OCI-LY1 (cell line): ENCODE results near the gene GZF1.

Experiments used
- EZH2 ChIP-seq: fragments of 200-600 bp; sonication (generic), shearing (Covaris generic); IDR thresholded peaks from 2 replicates; pipeline ENCODE4 v1.8.0; 2017; ENCODE audit warnings: borderline replicate concordance, mixed run types, mild to moderate bottlenecking, antibody characterized with exemption, low read length, moderate library complexity, mixed read lengths
- TF ChIP-seq, protein P1 (sequence below): fragments of 200-600 bp; sonication (generic), shearing (Covaris generic); IDR thresholded peaks from 2 replicates; pipeline ENCODE4 v1.5.1; 2017; ENCODE audit warnings: mild to moderate bottlenecking, antibody characterized with exemption, low read length, moderate library complexity, mixed read lengths

DNA sequence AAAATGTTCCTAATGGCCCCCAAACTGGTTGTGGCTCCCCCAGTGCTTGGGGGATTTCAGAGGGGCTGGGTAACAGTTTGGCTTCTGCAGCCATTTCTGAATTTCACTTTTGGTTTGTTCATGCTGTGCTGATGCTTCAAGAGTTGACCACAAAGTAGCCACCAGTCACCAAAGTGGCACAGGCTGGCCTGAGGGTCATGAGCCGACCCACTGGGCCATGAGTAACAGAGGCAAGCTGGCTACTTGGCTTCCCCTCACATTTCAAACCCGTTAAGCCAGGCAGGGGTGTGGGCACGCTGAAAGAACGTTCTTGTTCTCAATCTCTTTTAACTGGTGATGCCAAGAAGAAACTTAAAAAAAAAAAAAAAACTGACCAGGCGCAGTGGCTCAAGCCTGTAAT, 26.5 kb upstream of the GZF1 start:
- TF ChIP-seq, protein P1, sequence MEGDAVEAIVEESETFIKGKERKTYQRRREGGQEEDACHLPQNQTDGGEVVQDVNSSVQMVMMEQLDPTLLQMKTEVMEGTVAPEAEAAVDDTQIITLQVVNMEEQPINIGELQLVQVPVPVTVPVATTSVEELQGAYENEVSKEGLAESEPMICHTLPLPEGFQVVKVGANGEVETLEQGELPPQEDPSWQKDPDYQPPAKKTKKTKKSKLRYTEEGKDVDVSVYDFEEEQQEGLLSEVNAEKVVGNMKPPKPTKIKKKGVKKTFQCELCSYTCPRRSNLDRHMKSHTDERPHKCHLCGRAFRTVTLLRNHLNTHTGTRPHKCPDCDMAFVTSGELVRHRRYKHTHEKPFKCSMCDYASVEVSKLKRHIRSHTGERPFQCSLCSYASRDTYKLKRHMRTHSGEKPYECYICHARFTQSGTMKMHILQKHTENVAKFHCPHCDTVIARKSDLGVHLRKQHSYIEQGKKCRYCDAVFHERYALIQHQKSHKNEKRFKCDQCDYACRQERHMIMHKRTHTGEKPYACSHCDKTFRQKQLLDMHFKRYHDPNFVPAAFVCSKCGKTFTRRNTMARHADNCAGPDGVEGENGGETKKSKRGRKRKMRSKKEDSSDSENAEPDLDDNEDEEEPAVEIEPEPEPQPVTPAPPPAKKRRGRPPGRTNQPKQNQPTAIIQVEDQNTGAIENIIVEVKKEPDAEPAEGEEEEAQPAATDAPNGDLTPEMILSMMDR, result no peak
- no peak for TF ChIP-seq EZH2
